HepG2 (cell line): ENCODE measurements around the gene OBSL1. TPM values are rescaled to one million over a fixed set of nuclear protein-coding genes. Genes with fewer than 3 reads are reported as not detected.

Source experiments
- CSRNP1 ChIP-seq: sonication (generic); formaldehyde crosslinking; IDR thresholded peaks from 2 replicates; pipeline ENCODE4 v1.8.1; 2023; ENCODE audit warnings: mild to moderate bottlenecking, missing genetic modification reagents
- ESRRA ChIP-seq: sonication (generic); formaldehyde crosslinking; IDR thresholded peaks from 2 replicates; pipeline ENCODE4 v1.5.1; 2020; ENCODE audit warnings: mild to moderate bottlenecking, low read depth, missing genetic modification reagents
- GABPA ChIP-seq, 2 experiments: IDR thresholded peaks; 2 replicates each; pipeline ENCODE4 v1.6.1; 2011 to 2016; ENCODE audit warnings: low read depth in 2 of 2, low read length in 1 of 2, missing biosample characterization in 1 of 2, missing genetic modification characterization in 1 of 2
- GATAD2A ChIP-seq: IDR thresholded peaks from 2 replicates; pipeline ENCODE4 v1.6.1; 2016
- GPBP1L1 ChIP-seq: sonication (generic); formaldehyde crosslinking; IDR thresholded peaks from 2 replicates; pipeline ENCODE4 v1.5.0; 2020; ENCODE audit warnings: mild to moderate bottlenecking, missing genetic modification reagents
- IKZF1 ChIP-seq: fragments of 450-650 bp; IDR thresholded peaks from 2 replicates; pipeline ENCODE4 v1.7.1; 2016
- PBX2 ChIP-seq: IDR thresholded peaks from 2 replicates; pipeline ENCODE4 v1.6.1; 2016; ENCODE audit warnings: control low read depth
- SAFB2 ChIP-seq: sonication (generic); formaldehyde crosslinking; IDR thresholded peaks from 2 replicates; pipeline ENCODE4 v1.5.1; 2020; ENCODE audit warnings: missing genetic modification reagents, low read depth, mild to moderate bottlenecking, borderline replicate concordance
- SRSF1 ChIP-seq: fragments of 200-400 bp; formaldehyde crosslinking; optimal IDR thresholded peaks from 2 replicates; pipeline ENCODE3; 2017; ENCODE audit warnings: mild to moderate bottlenecking, low read depth, low read length, moderate library complexity
- TRIM22 ChIP-seq: fragments of 450-650 bp; IDR thresholded peaks from 2 replicates; pipeline ENCODE4 v1.6.1; 2017
- ZEB1 ChIP-seq: IDR thresholded peaks from 2 replicates; pipeline ENCODE4 v1.6.1; 2012; ENCODE audit warnings: mild to moderate bottlenecking, low read depth, inconsistent platforms; ENCODE audit not compliant: insufficient replicate concordance
- ZNF276 ChIP-seq: sonication (generic); formaldehyde crosslinking; IDR thresholded peaks from 2 replicates; pipeline ENCODE4 v1.4.0; 2020; ENCODE audit warnings: mild to moderate bottlenecking, low read depth, missing genetic modification reagents
- ZNF574 ChIP-seq: sonication (generic); formaldehyde crosslinking; IDR thresholded peaks from 2 replicates; pipeline ENCODE4 v1.4.0; 2020; ENCODE audit warnings: missing genetic modification reagents
- ZNF691 ChIP-seq: sonication (generic); formaldehyde crosslinking; IDR thresholded peaks from 2 replicates; pipeline ENCODE4 v1.4.0; 2020; ENCODE audit warnings: missing genetic modification reagents, low read depth, mild to moderate bottlenecking, borderline replicate concordance
- ZNF839 ChIP-seq: sonication (generic); formaldehyde crosslinking; IDR thresholded peaks from 2 replicates; pipeline ENCODE4 v1.4.0; 2020; ENCODE audit warnings: missing genetic modification reagents, mild to moderate bottlenecking, borderline replicate concordance
- polyA plus RNA-seq, 8 experiments: library from polyadenylated mRNA; depleted of rRNA in 3 of 8; stranded (reverse) in 7 of 8; unstranded in 1 of 8; fragments of >200 nt; fragmentation: Illumina TruSeq in 4 of 8; extraction: Trizol in 4 of 8; gene quantifications; 2 replicates each; pipeline versions ENCODE4 v1.2.1 to v1.2.3, GENCODE V29; 2011 to 2016; ENCODE audit warnings: low read depth in 4 of 8, missing spikeins in 1 of 8, mixed read lengths in 1 of 8; ENCODE audit not compliant: insufficient read depth in 1 of 8
- total RNA-seq, 5 experiments: library from RNA; depleted of rRNA; stranded (reverse); fragments of >200 nt; fragmentation: Illumina TruSeq; extraction: Trizol; gene quantifications; 2 replicates each; pipeline ENCODE4 v1.2.3, GENCODE V29; 2016; ENCODE audit warnings: low read depth in 1 of 5

The OBSL1 gene
- total and polyA plus RNA-seq, 2 of the 13 experiments (the other 11 are each of a cell fraction or from before 2014, with no cell fraction given): 86.7 to 218 TPM

GRCh38 chr2:219561179-219562048 is 9.9 kb downstream of the OBSL1 start (continued):
- TF ChIP-seq SRSF1 (peak; percentile 36), TRIM22 (no peak), ZNF574 (CRISPR knock-in tag) (no peak; the same call in 1 of the 2 replicates), IKZF1 (no peak), ZNF691 (no peak), GATAD2A (CRISPR knock-in tag) (no peak), CSRNP1 (CRISPR knock-in tag) (no peak), ZNF839 (CRISPR knock-in tag) (no peak), ZNF276 (CRISPR knock-in tag) (no peak), SAFB2 (CRISPR knock-in tag) (no peak), PBX2 (CRISPR knock-in tag) (no peak), ZEB1 (no peak), GABPA (IDR thresholded peaks at IDR 0.05; ENCODE audit: low read depth, low read length) (no peak), GABPA (CRISPR knock-in tag; IDR thresholded peaks at IDR 0.05; ENCODE audit: low read depth) (no peak), ESRRA (CRISPR knock-in tag) (peak; percentile 28; the same call in 1 of the 2 replicates), GPBP1L1 (CRISPR knock-in tag) (no peak)
